Measurements from ENCODE around the gene TRAF2. TPM values are rescaled to one million over a fixed set of nuclear protein-coding genes. Genes with fewer than 3 reads are reported as not detected.
A peak's percentile ranks its signal among the peaks of the same experiment; 100 is the strongest.

The TRAF2 gene
- polyA plus RNA-seq, 2 of the 4 experiments (the other 2 are of a cell fraction): 23.8 to 39.5 TPM

- ChIA-PET POLR2A (interaction anchor here (0.6 kb wide), 1 partner anchor 121 kb away, joined by 3 read pairs; no protein-coding TSS in a partner anchor), CTCF (interaction anchor here (0.6 to 3.0 kb wide), 8 partner anchors 10 to 98 kb away, joined by 3 to 10 read pairs (median 4); partner anchors contain the start of gene AJM1)
- Histone ChIP-seq H3K4me3 (no peak overlapping the region), H3K27ac (peak overlapping the region in 1 of 2 experiments; percentile 18; a peak in 2 of 6 replicates), H3K9me3 (0 out of 3 replicates have a peak, but pooled peaks cover 5% of the 10 kb centered on the region), H3K4me2 (no peak overlapping the region), H3K4me1 (peaks cover 13% of the 10 kb centered on the region)
- WGBS (ENCODE audit: missing lambda C conversion rate): 95% methylated on average over 15 of the region's 15 CpGs
- DNase-seq (ENCODE audit: low read depth in 1 of 2, low spot score in 1 of 2): no peak
- TF ChIP-seq HOXA7 (CRISPR knock-in tag; IDR thresholded peaks at IDR 0.05) (no peak), GATA3 (IDR thresholded peaks at IDR 0.05; ENCODE audit: borderline replicate concordance) (no peak), MAZ (IDR thresholded peaks at IDR 0.05; ENCODE audit: borderline replicate concordance, low read depth, low read length) (no peak), HDAC2 (IDR thresholded peaks at IDR 0.05) (no peak), RFX5 (IDR thresholded peaks at IDR 0.05) (no peak), POLR2A (IDR thresholded peaks at IDR 0.05; ENCODE audit: low read length) (no peak), CTCF (IDR thresholded peaks at IDR 0.05) (no peak), TFCP2L1 (CRISPR knock-in tag; IDR thresholded peaks at IDR 0.05) (no peak), MAX (IDR thresholded peaks at IDR 0.05) (no peak), RNF2 (IDR thresholded peaks at IDR 0.05; ENCODE audit: borderline replicate concordance, low read depth) (no peak), KDM1A (IDR thresholded peaks at IDR 0.05; ENCODE audit: low read depth) (no peak), SREBF2 (IDR thresholded peaks at IDR 0.05) (no peak), CBX2 (IDR thresholded peaks at IDR 0.05; ENCODE audit: borderline replicate concordance, low read depth) (no peak), RAD21 (conservative IDR thresholded peaks at IDR 0.05 in 1 of 2, IDR thresholded peaks at IDR 0.05 in 1 of 2) (no peak), BCL3 (IDR thresholded peaks at IDR 0.05) (no peak), EP300 (IDR thresholded peaks at IDR 0.05) (no peak), HOXB5 (CRISPR knock-in tag; IDR thresholded peaks at IDR 0.05) (no peak), PBX3 (IDR thresholded peaks at IDR 0.05) (no peak), CHD4 (IDR thresholded peaks at IDR 0.05; ENCODE audit: borderline replicate concordance) (no peak)
- ATAC-seq: no peak; a peak in 1 of 6 replicates
- FAIRE-seq: no peak
Observed at GRCh38 chr9:136937186-136938001, 51.1 kb downstream of the TRAF2 start.

GRCh38 chr9:136939431-136939995 is 53.2 kb downstream of the TRAF2 start:
- ATAC-seq (no peak), FAIRE-seq (no peak), DNase-seq (ENCODE audit: low read depth in 1 of 2, low spot score in 1 of 2) (no peak)
- peaks cover 10% of the 10 kb centered on the region for H3K4me1 ChIP-seq
- no peak for TF ChIP-seq FOSB (CRISPR knock-in tag; IDR thresholded peaks at IDR 0.05)
- TF ChIP-seq JUNB (IDR thresholded peaks at IDR 0.05): no peak
- TF ChIP-seq ZFP36 (IDR thresholded peaks at IDR 0.05; ENCODE audit: borderline replicate concordance, partially characterized antibody): no peak
- no peak for TF ChIP-seq CBX8 (IDR thresholded peaks at IDR 0.05)
- TF ChIP-seq CHD2 (IDR thresholded peaks at IDR 0.05; ENCODE audit: low read length, partially characterized antibody): no peak
- no peak for TF ChIP-seq NPAS2 (CRISPR knock-in tag; IDR thresholded peaks at IDR 0.05; ENCODE audit: borderline replicate concordance)
- TF ChIP-seq USF2 (IDR thresholded peaks at IDR 0.05): no peak
- TF ChIP-seq KDM5A (IDR thresholded peaks at IDR 0.05): no peak
- TF ChIP-seq MAFK (IDR thresholded peaks at IDR 0.05; ENCODE audit: partially characterized antibody): no peak
- TF ChIP-seq EHMT2 (IDR thresholded peaks at IDR 0.05; ENCODE audit: low read depth): no peak
- TF ChIP-seq ZC3H11A (IDR thresholded peaks at IDR 0.05): no peak
- TF ChIP-seq EHF (CRISPR knock-in tag; IDR thresholded peaks at IDR 0.05): no peak
- TF ChIP-seq CEBPB (IDR thresholded peaks at IDR 0.05): no peak
- no peak for TF ChIP-seq SREBF2 (IDR thresholded peaks at IDR 0.05)
- no peak for TF ChIP-seq ZNF302 (CRISPR knock-in tag; IDR thresholded peaks at IDR 0.05)
- TF ChIP-seq GATA3 (IDR thresholded peaks at IDR 0.05; ENCODE audit: borderline replicate concordance): no peak
- TF ChIP-seq JUN (IDR thresholded peaks at IDR 0.05): no peak
- TF ChIP-seq RARB (CRISPR knock-in tag; IDR thresholded peaks at IDR 0.05): no peak
- ChIA-PET CTCF (interaction anchor here (0.7 to 1.4 kb wide), 5 partner anchors 9 to 128 kb away, joined by 3 to 4 read pairs (median 3); partner anchors contain the start of gene AJM1), POLR2A (interaction anchor here (0.6 to 1.2 kb wide), 2 partner anchors 38 to 92 kb away, joined by 3 to 7 read pairs; no protein-coding TSS in a partner anchor)
- peak overlapping the region in 1 of 2 experiments; percentile 35; a peak in 2 of 6 replicates for H3K27ac ChIP-seq
- H3K9me3 ChIP-seq: no peaks in the 10 kb centered on the region
- H3K4me2 ChIP-seq: no peak overlapping the region
- WGBS (ENCODE audit: missing lambda C conversion rate): 89% methylated on average over 25 of the region's 28 CpGs
- H3K4me3 ChIP-seq: no peak overlapping the region
